Sigmoid colon (tissue), 7 donors: Measurements from ENCODE around the gene UBE4A. TPM values are rescaled to one million over a fixed set of nuclear protein-coding genes. Genes with fewer than 3 reads are reported as not detected.

Source experiments
- DNase-seq: peaks from one replicate; pipeline ENCODE4 v3.0.0-alpha.2; 2019
- H3K27ac ChIP-seq, 4 donors: fragments of 200-600 bp; sonication (generic); one replicate each; pipeline ENCODE4 v1.5.1; 2016 to 2019; ENCODE audit warnings: mild to moderate bottlenecking in 1 of 4
- H3K27me3 ChIP-seq, 3 donors: fragments of 200-600 bp; sonication (generic); one replicate each; pipeline ENCODE4 v1.5.1; 2019; ENCODE audit warnings: mild to moderate bottlenecking in 1 of 3
- H3K36me3 ChIP-seq, 4 donors: fragments of 200-600 bp; sonication (generic); one replicate each; pipeline ENCODE4 v1.5.1; 2016 to 2019
- H3K4me1 ChIP-seq, 4 donors: fragments of 200-600 bp; sonication (generic); one replicate each; pipeline ENCODE4 v1.5.1; 2017 to 2019
- H3K4me3 ChIP-seq, 4 donors: fragments of 200-600 bp; sonication (generic); one replicate each; pipeline ENCODE4 v1.5.1; 2017 to 2019; ENCODE audit warnings: mild to moderate bottlenecking in 2 of 4, moderate library complexity in 1 of 4
- H3K9me3 ChIP-seq, 4 donors: fragments of 200-600 bp in 3 of 4; sonication (generic) in 3 of 4; one replicate each; pipeline versions ENCODE4 v1.5.1 to v1.6.1; 2013 to 2019
- EP300 ChIP-seq, 4 donors: sonication (generic); formaldehyde crosslinking; IDR thresholded peaks; one replicate each; pipeline ENCODE4 v1.6.1; 2017; ENCODE audit warnings: antibody characterized with exemption in 4 of 4
- POLR2A ChIP-seq, 2 donors: fragments of 450-650 bp; IDR thresholded peaks; one replicate each; pipeline ENCODE4 v1.6.1; 2016; ENCODE audit warnings: antibody characterized with exemption in 2 of 2, mild to moderate bottlenecking in 2 of 2, moderate library complexity in 2 of 2
- POLR2AphosphoS5 ChIP-seq, 4 donors: sonication (generic); formaldehyde crosslinking; IDR thresholded peaks; one replicate each; pipeline ENCODE4 v1.6.1; 2017; ENCODE audit warnings: antibody characterized with exemption in 4 of 4
- WGBS, 2 donors: extraction: QIAGEN DNeasy Blood & Tissue Kit; methylation state at CpG; one replicate each; pipeline ENCODE4 v1.1.7; 2013; 5-methylcytosine and 5-hydroxymethylcytosine counted together
- intact Hi-C: fragments of 100-400 bp; cut with DNase I; formaldehyde crosslinking; loops from one replicate; pipeline ENCODE4 v1.15.1; 2023
- polyA plus RNA-seq, 3 donors: library from polyadenylated mRNA; stranded (reverse); fragments of 200-250 nt; gene quantifications; one replicate each; pipeline ENCODE4 v1.2.3, GENCODE V29; 2013
- total RNA-seq, 4 donors: library from RNA; depleted of rRNA; stranded (reverse); fragments of >200 nt; gene quantifications; one replicate each; pipeline ENCODE4 v1.1.0, GENCODE V29; 2016
- TF ChIP-seq, protein P1 (sequence below), 4 experiments: fragments of 450-650 bp in 3 of 4; fragments of 200-600 bp in 1 of 4; IDR thresholded peaks; one replicate each; pipeline ENCODE4 v1.5.1; 2016 to 2019; ENCODE audit warnings: antibody characterized with exemption in 4 of 4, mild to moderate bottlenecking in 3 of 4, moderate library complexity in 2 of 4
- donor health status: healthy with polysubstance abuse.
- donor health status: Bipolar disorder and iron deficiency.
- donor health status: healthy.

UBE4A gene
- total and polyA plus RNA-seq, 7 donors: 2.1 to 37.4 (median 33.8) TPM

- intact Hi-C loops: no loop called here
- H3K4me3 ChIP-seq: no peak overlapping the region
- peaks cover 0 to 21% (median 0%) of the 10 kb centered on the region in 3 donors for H3K27me3 ChIP-seq
- DNase-seq: no peak
- no peaks in the 10 kb centered on the region for H3K9me3 ChIP-seq
- WGBS, 2 donors: 75 to 82% methylated on average over 5 of the region's 5 CpGs
- no peak for TF ChIP-seq EP300 (IDR thresholded peaks at IDR 0.05)
- no peak for TF ChIP-seq POLR2AphosphoS5 (IDR thresholded peaks at IDR 0.05)
- no peak for TF ChIP-seq POLR2A (IDR thresholded peaks at IDR 0.05)
- TF ChIP-seq, protein P1, sequence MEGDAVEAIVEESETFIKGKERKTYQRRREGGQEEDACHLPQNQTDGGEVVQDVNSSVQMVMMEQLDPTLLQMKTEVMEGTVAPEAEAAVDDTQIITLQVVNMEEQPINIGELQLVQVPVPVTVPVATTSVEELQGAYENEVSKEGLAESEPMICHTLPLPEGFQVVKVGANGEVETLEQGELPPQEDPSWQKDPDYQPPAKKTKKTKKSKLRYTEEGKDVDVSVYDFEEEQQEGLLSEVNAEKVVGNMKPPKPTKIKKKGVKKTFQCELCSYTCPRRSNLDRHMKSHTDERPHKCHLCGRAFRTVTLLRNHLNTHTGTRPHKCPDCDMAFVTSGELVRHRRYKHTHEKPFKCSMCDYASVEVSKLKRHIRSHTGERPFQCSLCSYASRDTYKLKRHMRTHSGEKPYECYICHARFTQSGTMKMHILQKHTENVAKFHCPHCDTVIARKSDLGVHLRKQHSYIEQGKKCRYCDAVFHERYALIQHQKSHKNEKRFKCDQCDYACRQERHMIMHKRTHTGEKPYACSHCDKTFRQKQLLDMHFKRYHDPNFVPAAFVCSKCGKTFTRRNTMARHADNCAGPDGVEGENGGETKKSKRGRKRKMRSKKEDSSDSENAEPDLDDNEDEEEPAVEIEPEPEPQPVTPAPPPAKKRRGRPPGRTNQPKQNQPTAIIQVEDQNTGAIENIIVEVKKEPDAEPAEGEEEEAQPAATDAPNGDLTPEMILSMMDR (IDR thresholded peaks at IDR 0.05): no peak
- H3K4me1 ChIP-seq: no peaks in the 10 kb centered on the region
- no peaks in the 10 kb centered on the region for H3K36me3 ChIP-seq
- H3K27ac ChIP-seq: no peak overlapping the region
Measured at GRCh38 chr11:118339281-118339961, 20.0 kb upstream of the UBE4A start.

DNA sequence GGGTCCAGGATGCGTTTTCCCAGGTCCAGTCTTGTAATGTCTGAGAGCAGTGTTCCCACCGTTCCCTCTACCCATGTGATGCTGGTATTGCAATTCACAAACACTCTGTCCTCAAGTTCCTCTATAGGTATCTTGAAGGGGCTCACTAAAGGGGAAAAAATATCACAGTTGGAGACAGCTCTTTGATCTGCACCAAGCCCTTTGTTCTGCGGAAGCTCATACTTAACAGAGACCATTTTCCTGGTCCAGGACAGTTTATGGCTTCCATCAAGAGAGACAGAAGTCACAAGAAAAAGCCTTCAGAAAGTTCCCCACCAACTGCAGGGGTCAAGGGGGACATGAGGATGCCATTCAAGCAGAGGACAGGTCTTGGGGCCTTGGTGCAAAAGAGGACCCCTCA, 19.0 kb upstream of the UBE4A start:
- 81 to 92% methylated on average over 3 of the region's 3 CpGs for WGBS, 2 donors
- Histone ChIP-seq H3K27me3 (peaks cover 0 to 24% (median 0%) of the 10 kb centered on the region in 3 donors), H3K4me1 (no peaks in the 10 kb centered on the region), H3K9me3 (no peaks in the 10 kb centered on the region), H3K27ac (no peak overlapping the region), H3K36me3 (no peaks in the 10 kb centered on the region), H3K4me3 (no peak overlapping the region)
- TF ChIP-seq POLR2A (IDR thresholded peaks at IDR 0.05) (no peak), POLR2AphosphoS5 (IDR thresholded peaks at IDR 0.05) (no peak), EP300 (IDR thresholded peaks at IDR 0.05) (no peak)
- TF ChIP-seq, protein P1 (IDR thresholded peaks at IDR 0.05): no peak
- intact Hi-C loops: no loop called here
- DNase-seq: no peak

- WGBS, 2 donors: 83 to 91% methylated on average over 3 of the region's 3 CpGs
- H3K27me3 ChIP-seq: peaks cover 0 to 24% (median 0%) of the 10 kb centered on the region in 3 donors
- no peaks in the 10 kb centered on the region for H3K36me3 ChIP-seq
- no peak for DNase-seq
- no peaks in the 10 kb centered on the region for H3K9me3 ChIP-seq
- H3K27ac ChIP-seq: no peak overlapping the region
- H3K4me3 ChIP-seq: no peak overlapping the region
- TF ChIP-seq, protein P1 (IDR thresholded peaks at IDR 0.05): no peak
- TF ChIP-seq POLR2A (IDR thresholded peaks at IDR 0.05): no peak
- TF ChIP-seq EP300 (IDR thresholded peaks at IDR 0.05): no peak
- no peak for TF ChIP-seq POLR2AphosphoS5 (IDR thresholded peaks at IDR 0.05)
- intact Hi-C loops: no loop called here
- no peaks in the 10 kb centered on the region for H3K4me1 ChIP-seq
Measured at GRCh38 chr11:118341261-118341660, 18.1 kb upstream of the UBE4A start.

DNA sequence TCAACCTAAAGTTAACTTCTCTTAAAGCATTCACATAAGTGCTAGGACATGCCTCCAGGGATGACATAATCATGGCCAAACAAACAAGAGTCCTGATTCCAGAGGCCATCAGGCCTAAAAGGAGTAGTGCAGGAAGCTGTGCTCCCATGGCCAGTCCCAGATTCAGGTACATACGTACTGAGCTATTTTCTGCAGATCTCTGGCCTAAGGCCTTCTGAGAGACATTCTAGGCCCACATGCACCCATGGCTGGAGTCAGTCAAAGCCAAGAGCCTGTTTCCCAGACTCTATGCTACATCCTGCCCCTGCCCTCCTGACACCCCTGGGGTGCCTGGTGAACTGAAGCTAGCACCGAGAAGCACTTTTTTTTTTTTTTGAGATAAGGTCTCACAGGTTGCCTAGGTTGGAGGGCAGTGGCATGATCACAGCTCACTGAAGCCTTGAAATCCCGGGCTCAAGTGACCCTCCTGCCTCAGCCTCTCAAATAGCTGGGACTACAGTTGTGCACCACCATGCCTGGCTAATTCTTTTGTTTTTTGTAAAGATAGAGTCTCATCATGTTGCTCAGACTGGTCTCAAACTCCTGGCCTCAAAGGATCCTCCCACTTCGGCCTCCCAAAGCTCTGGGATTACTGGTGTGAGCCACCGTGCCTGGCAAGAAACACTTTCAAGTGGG, 17.4 kb upstream of the UBE4A start:
- H3K27me3 ChIP-seq: peaks cover 0 to 24% (median 0%) of the 10 kb centered on the region in 3 donors
- H3K4me3 ChIP-seq: no peak overlapping the region
- no peaks in the 10 kb centered on the region for H3K36me3 ChIP-seq

More for the DNA sequence above, 17.4 kb upstream of the UBE4A start:
- H3K4me1 ChIP-seq: no peaks in the 10 kb centered on the region
- 66 to 88% methylated on average over 5 of the region's 5 CpGs for WGBS, 2 donors
- no peak for DNase-seq
- no peaks in the 10 kb centered on the region for H3K9me3 ChIP-seq
- intact Hi-C loops: no loop called here
- H3K27ac ChIP-seq: no peak overlapping the region
- TF ChIP-seq POLR2A (IDR thresholded peaks at IDR 0.05) (no peak), POLR2AphosphoS5 (IDR thresholded peaks at IDR 0.05) (no peak), EP300 (IDR thresholded peaks at IDR 0.05) (no peak)
- TF ChIP-seq, protein P1 (IDR thresholded peaks at IDR 0.05): no peak
